Activated CD8-positive, alpha-beta memory T cell treated with anti-CD3 and anti-CD28 coated beads, Interleukin-2, amount 50 U/mL, for 24 hours (primary cell): ENCODE measurements around the gene BANF2.
A peak's percentile ranks its signal among the peaks of the same experiment; 100 is the strongest.

Source experiments
- DNase-seq: peaks from one replicate; pipeline ENCODE4 v3.0.0-alpha.2; 2020; ENCODE audit errors: extremely low read depth

BANF2 gene

DNA sequence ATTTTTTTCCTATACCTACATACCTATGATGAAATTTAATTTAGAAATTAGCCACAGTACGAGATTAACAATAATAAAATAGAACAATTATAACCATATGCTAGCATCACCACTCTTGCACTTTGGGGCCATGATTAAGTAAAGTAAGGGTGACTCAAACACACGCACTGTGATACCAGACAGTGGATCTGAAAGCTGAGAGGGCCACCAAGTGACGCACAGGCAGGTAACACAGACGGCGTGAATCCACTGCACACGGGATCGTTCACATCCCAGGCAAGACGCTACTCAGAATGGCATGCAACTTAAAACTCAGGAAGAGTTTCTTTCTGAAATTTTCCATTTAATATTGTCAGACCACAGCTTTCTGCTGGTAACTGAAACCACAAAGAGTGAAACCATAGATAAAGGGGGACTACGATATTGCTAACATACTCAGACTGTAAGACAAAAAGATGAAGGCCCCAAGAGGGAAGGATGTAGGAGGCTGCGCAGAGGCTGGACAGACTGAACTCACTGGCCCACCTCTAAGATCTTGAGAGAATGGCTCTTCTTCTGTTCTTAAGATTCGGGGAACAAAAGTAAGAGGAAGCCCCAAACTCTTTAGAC, 35.6 kb upstream of the BANF2 start:
- DNase-seq = no peak

DNA sequence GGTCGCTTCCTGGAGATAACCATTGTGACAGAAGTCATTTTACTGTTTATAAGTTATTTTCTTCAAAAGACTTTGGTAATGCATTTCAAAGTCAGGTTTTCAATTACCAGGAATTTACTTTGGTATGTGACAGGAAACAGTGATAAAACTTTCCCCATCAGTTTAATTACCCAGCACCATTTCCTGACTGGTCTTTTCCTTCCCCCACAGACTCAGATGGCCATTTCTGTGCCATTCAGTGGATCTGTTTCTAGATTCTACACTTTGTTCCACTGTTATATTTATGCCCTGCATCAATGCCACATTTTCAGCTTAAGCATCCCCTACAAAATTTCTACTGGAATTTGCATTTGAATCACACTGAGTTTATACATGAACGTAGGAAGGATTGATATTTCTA, 34.0 kb upstream of the BANF2 start:
- no peak for DNase-seq

DNA sequence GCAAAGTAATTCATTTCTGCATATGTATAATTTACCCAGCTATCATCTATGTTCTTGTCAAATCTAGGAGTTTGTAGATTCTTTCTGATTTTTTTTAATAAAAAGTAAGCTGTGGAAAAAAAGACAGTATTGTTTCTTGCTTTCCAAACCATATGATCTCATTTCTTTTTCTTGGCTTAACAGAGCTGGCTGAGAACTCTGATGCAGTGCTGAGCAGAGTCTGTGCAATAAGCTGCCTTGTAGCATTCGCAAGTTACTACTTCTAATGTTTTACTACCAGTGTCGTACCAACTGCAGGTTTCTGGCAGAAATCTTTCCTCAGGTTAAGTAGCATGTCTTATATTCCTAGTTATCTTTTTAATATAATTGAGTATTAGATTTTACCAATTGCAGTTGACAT, 33.3 kb upstream of the BANF2 start:
- no peak for DNase-seq

DNA sequence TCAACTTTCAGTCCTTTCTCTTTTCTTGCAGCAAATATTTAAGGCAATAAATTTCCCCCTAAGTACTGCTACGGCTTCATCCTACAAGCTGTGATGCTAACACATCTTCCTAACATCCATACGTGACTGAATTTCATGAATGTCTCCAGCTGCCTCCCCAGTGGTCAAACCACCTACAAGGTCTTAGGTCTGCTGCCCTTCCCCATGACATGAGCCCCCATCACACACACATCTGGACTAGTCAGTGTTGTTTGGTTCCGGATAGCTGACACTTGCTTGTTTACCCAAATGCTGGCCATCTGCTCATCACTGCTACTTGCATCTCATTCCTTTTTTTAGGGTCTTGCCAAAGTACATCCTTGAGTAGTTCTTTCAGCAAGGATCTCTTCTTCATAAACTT, 32.3 kb upstream of the BANF2 start:
- DNase-seq = no peak

DNA sequence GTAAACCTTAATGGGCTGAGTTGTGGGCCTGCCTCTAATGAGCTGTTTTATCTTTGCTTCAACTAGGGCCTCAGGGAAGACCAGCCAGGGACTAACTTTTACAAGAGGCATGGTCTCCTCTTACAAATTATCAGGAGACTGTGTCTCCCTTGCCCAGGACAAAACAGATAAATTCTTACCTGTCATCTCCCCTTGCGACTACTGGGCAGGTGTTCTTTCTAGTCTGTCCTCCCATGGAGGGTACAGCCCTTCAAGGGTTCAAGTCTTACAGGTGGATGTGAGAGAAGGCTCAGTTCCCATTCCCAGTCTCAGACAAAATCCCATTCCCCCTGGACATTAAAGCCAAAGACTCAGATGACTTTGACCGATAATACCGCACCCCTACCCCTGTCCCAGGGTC, 31.3 kb upstream of the BANF2 start:
- DNase-seq = no peak

DNA sequence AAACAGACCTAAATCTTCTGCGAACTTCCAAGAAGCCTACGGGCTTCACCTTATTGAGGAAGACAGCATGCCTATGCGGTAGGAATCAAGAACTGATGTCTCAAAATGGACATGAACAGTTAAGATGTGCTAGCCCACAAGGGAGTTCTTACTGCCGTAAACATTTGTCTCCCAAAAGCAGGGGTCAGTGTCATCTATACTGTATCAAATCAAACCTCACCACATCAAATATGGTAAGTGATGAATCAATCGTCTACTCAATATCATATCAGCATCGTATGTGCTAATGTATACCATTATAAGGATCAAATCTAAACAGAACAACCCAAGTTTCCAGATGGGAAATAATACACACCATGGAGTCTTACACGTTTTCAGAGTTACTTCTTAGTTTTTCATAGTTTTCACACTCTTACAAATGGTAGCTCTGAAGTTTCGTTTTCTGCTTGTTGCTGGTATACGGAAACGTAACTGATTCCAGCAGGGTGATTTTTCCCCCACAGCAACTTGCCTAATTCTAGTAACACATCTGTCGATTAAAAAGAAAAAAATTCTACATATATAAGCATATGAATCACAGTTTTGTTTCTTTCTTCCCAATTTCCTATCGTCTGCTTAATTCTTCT, 30.3 kb upstream of the BANF2 start:
- no peak for DNase-seq

DNA sequence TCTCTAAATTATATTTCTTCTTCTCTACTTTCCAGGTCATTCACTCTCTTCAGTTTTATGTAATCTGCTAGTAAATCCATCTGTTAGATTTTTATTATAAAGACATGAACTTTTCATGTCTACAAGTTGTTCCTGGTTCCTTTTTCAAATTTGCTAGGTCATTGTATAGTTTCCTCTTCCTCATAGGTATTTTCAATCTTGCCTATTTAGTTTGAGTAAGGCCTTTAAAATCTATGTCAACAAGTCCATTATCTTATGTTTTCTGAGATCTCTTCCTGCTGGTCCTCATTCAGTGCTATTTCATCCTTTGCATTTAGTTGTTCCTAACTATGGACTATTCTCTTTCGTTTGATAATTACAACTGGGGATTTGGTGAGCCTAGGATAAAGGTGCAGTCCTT, 28.8 kb upstream of the BANF2 start:
- no peak for DNase-seq

DNA sequence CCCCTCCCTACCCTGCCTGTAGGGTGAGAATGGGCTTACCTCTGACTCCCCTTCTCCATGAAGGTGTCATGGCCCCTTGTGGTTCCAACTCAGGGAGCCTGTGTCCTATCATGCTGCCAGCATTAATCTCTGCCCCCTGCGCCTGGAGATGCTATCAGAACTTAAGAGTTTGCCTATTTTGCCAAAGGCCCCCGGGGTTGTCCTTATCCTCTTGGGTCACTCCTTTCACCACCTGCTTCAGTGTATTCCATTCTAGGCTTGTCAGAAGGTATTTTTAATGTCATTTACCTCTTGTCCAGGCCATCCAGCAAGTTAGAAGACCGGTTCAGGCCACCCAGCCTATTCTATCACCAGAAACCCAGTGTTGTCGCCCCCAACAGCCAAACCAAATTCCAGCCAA, 28.2 kb upstream of the BANF2 start:
- no peak for DNase-seq

DNA sequence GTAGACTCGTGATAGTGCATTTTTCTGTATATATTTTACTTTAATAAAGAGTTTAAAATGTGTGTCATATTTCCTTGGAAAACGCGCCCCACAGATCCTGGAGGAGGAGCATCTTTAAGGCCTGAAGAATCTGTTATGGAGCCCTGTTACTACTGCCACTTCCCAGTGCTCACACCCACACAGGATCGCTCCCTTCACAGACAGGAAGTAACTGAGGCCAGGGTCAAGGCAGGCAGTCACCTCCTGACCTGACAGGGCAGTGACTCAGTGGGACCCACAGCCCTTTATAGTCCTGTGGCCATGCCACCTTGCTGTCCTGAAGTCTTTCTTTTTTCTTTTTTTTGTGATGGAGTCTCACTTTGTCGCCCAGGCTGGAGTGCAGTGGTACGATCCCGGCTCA, 26.7 kb upstream of the BANF2 start:
- DNase-seq = no peak

DNA sequence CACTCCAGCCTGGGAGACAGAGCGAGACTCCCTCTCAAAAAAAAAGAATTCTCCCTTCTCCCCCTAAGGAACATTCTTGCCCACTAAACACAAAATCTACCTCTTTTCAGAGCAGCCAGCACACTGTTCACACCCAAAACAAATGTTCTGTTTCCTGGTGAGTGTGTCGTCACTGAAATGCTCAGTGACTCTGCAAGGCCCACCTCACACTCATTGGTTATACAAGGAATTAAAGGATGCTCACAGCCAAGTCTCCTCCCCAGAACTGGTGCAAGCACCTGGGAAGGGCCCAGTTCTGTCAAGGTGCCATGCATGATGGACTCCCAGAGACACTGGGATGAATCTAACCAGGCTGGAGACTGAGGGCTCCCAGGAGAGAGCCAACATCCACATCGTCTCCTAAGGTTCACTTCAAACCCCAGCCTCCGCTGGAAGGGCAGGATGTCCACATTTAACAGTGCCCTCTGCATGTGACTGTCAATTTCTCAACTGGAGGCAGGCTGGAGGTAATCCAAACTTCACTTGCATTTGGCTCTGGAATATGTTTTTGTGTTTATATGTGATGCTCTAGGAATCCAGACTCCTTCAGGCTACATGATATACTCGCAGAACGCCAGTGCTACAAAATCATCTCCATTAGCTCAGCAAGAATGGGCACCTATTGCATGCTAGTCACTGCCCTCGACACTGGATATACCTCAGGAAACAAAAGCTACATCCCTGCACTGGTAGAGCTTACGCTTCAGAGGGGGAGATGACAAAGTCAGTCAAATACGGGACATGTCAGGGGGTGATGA, 24.8 kb upstream of the BANF2 start:
- no peak for DNase-seq

DNA sequence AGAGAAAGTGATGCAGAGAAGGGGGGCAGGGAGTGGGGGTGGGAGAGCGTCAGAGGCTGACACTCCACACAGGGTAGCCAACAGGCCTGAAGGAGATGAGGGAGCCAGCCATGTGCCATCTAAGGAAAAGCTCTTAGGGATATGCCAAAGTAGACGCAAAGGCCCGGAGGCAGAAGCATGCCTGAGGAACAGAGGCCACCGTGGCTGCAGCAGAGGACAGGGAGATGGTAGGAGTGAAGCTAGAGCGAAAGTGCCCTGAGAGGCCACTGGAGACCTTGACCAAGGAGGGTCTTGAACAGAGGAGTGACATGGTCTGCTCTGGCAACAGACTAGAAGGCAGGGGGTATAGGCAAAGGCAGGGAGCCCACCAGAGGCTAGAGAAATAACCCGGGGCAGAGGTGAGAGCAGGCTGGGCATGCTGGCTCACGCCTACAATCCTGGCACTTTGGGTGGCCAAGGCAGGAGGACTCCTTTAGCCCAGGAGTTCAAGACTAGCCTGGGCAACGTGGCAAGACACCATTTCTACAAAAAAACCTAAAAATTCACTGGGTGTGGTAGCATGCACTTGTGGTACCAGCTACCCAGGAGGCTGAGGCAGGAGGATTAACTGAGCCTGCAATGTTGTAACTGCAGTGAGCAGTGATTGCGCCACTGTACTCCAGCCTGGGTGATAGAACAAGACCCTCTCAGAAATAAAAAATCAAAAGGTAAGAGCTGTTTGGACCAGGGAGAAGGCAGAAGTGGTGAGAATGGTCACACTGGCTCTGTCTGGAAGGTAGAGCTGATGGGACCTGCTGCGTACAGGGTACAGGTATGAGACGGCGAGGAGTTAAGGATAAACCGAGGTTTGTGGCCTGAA, 24.0 kb upstream of the BANF2 start:
- no peak for DNase-seq

DNA sequence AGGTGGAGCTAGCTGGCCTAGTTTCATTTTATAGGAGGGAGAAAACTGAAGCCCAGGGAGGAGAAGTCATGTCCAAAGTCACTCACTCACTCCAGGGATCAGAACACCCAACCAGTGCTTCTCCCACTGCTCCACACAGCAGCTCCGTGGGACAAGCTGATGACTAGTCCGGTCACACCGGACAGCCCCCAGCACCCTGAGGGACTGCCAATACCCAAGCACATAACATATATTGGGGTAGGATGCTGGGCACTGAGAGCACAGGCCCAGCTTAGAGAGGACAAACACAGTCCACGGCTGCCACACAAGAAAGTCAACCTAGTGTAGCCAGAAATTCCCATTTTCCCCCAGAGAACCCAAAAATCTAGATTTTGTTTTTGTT, 23.4 kb upstream of the BANF2 start:
- DNase-seq = no peak

DNA sequence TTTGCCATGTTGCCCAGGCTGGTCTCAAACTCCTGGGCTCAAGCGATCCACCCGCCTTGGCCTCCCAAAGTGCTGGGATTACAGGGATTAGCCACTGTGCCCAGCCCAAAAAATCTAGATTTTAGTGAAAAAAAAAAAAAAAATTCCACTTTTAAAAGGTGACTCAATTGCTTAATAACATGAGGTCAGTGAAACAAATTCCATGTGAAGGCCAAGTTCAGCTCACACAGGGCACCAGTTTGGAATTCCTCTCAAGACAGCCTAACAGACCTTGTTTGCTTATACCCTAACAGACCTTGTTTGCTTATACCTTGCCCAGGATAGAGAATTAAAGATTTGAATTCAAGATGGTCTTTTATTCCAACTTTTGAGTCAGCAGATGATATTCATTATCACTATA, 22.8 kb upstream of the BANF2 start:
- no peak for DNase-seq

DNA sequence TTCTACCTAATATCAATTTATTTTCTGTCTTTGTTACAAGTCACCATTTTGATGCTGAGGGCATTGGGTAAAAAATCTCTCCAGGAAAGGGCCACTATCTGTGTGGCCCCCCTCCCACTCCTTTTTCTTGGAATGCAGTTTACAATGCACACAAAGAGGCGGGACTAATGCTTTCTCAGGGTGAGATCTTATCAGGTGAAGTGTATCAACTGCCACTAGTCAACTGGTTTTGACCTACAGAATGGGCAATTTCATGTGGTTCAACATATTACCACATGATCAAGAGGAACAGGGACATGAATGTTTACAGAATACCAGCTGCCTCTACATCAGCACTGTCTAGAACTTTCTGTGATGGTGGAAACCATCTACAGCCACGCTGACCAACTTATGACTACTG, 21.5 kb upstream of the BANF2 start:
- DNase-seq = no peak

DNA sequence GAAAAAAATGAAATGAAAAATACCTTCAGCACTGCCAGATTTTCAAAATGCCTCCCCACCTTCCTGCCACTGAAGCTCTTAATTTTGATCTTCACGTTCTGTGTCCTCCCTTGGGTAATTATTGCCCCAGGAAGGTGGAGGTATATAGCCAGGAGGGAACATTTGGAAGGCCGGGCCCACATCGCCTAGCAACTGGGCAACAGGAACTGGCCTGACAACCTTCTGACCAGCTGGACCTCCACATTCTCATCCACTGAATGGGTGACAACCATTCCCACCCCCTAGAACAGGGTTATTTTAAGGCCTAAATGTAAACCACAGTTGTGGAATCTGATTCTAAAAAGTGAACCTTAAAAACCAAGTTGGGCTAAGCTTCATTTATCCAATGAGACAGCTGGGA, 20.9 kb upstream of the BANF2 start:
- DNase-seq = no peak

DNA sequence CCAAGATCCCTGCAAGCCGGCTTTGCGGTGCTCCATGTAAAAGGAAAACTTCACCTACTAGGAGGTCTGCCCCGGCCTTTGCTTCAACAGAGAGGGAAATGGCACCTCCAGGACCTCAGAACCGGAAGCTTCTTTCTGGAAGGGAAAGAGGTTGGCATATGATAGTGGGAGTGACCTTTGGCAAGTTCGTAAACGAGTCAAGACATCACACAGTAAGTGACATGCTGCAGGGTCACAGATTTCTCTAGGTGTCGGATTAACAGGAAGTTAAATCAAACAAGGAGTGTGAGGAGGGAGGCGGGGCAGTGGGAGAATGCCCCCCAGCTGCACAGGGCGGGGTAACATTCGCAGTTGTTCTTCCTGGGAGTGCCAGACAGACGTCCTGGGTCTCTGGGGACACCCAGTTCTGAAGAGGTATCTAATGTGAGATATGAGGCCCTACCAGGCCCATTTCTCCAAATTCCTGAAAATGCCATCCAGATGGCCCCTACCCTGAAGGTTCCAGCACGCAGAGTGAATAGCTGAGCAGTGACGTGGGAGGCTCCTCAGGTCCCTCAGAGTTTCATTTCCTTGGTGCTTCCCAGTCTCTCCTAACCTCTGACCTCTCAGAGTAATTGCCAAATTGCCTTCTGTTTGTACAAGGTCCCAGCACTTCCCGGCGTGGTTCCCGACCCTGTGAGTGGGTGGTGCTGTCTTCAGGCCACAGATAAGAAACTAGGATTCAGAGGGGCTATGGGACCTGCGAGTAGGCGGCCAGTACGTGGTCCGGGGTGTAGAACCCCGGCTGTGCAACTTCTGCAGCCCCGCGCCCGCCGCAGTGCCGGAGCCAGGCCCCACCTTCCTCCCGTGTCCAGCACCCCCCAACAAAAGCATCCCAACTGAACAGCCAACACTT, 19.6 kb upstream of the BANF2 start:
- DNase-seq = no peak

DNA sequence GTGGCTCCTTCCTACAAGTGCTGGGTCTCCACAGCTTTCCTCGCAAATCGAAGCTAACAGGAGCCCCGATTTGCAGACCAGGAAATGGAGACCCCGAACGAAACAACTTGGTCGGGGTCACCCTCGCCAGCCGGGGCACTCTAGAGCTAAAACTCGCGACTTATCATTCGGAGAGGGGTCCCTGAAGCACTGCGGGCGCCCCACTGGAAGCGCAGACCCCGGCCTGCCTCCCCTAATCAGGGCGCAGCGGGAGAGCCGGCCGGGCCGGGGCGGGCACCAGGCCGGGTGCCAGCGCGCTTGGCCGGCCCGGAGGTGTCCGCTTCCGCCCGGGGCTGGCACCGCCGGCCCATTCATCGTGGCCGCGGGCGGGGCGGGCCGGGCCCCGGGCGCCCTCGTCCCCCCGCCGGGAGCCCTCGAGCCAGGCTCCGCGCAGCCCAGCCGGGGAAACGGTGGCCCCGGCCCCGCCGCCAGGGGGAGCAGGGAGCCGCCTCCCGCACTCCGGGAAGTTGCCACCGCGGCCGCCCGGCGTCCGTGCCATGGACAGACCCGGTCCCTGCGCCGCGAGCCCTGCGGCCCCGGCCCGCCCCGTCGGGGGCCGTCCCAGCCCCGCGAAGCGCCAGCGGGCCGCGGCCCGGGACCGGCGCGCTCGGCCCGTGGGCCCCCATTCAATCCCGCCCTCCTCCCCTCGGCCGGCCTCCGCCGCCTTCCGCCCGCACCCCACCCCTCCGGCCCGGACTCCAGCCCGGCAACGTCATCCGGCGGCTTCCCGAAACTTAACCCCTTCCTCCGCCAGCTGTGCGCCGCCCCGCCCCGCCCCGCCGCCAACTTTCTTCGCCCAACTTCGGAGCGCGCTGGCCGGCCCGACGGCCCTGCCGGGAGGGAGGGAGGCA, 18.7 kb upstream of the BANF2 start:
- DNase-seq = peak; percentile 41

DNA sequence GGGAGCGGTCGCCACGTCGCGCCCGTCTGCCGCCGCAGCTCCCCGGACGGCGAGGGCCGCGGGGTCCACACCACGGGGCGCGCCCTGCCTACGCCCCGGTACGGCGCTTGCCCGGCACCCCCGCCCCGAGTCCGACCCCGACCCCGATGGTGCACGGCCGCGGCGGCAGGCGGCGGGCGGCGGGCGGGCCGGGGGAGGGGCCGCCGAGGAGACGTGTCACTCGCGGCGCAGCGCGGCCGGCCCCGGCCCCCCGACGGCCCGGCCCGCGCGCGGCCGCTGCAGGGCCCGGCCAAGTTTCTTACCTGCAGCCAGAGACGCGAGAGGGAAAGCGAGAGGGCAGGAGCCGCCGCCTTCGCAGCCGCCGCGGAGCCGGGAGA, 18.1 kb upstream of the BANF2 start:
- no peak for DNase-seq

DNA sequence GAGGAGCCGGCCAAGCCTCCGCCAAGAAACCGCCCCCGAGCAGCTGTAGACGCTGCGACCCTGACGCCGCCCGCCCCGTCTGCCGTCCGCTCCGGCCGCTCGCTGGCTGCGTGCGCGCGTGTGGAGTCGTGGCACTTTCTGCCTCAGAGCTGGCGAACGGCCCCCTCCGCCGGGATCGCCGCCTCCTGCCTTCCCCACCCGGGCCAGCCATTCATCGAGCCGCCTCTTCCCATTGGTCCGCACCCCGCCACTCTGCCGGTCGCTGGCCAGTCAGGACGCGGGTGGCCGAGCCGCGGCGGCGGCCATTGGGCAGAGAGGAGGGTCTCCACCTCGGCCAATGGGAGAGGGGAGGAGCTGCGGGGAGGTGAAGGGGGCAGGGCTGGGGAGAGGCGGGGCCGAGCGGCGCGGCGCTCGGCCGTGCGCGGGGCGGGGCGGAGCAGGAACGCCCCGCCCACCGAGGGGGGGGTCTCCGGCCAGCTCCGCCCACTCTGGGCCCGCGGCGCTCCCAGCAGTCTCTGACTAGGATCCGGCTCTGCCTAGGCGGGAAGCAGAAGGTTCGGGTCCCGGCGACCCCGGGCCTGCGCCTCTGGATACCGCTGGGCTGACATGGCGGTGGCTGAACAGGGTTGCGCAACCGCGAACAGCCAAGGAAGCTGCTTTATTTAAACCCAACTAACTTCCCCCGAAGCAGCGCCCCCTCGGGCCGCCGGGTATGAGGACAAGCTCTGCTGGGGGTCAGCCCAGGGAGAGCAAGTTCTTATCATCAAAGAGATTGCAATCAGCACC, 17.5 kb upstream of the BANF2 start, which contains the start of gene RRBP1:
Gene RRBP1 (minus strand): TSS at position 140 of the 786 bp plus-strand sequence. CDS start 21,735 bp downstream, outside the sequence.
- DNase-seq = peak; percentile 91

DNA sequence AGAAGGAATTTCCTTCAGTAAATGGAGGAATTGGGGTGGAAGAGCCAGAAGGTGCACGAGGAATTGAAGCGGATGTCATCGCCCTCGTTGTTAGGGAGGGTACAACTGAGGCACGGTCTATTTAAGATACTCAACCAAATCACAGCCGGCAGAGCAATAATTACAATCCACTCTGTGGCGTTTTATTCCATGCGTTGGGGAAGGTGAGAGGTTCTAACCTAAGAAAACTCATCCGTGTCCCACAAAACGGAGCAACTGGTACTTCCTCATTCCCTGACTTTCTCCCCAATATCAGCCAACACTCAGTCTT, 16.9 kb upstream of the BANF2 start:
- no peak for DNase-seq
